GM04504 (cell line): ENCODE data around the gene MRGPRD.

Experiments
- DNase-seq: peaks from one replicate; pipeline ENCODE4 v3.0.0-alpha.2; 2012; ENCODE audit warnings: low read depth

The MRGPRD gene

GRCh38 chr11:68980776-68981065 lies at the start of gene MRGPRD:
MRGPRD (minus strand) TSS chr11:68980986; CDS start chr11:68980986, 0 bp downstream.
- no peak for DNase-seq

- DNase-seq: no peak
Measured at GRCh38 chr11:69030301-69030700, 49.5 kb upstream of the MRGPRD start.

- no peak for DNase-seq
Measured at GRCh38 chr11:69027704-69028372, 47.1 kb upstream of the MRGPRD start.

- no peak for DNase-seq
Measured at GRCh38 chr11:69024509-69024908, 43.7 kb upstream of the MRGPRD start.

GRCh38 chr11:69022260-69022659 lies 41.5 kb upstream of the MRGPRD start:
- DNase-seq: no peak

- peak; percentile 74 for DNase-seq
Measured at GRCh38 chr11:69018924-69019323, 38.1 kb upstream of the MRGPRD start.

GRCh38 chr11:69017951-69018350 lies 37.2 kb upstream of the MRGPRD start:
- no peak for DNase-seq

DNA sequence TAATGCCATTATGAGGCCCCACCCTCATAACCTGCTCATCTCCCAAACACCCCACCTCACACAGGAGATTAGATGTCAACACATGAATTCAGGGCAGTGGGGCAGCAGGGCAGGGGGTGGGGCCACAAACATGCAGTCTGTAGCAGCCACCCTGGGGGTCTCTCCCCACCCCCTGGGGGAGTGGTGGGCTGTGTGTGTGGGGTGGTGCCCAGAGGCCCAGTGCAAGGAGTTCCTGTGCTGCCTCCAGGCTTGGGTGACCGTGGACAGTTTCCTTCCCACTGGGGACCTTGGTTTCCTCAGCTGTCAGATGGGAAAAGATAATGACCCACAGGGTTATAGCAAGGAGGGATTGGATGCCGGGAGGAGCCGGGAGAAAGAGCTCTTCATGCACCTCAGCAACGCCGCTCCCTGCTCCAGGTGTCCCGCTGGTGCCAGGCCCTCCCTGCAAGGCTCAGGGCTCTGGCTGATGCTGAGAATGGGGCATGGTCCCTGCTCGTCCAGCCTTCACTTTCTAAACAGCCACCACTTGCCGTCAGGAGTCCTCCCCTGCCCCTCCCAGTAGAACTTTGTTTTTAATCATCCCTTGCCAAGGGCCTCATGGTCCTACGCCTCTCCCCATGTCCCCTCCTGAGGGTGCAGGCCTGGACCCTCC lies 34.2 kb upstream of the MRGPRD start:
- no peak for DNase-seq

DNA sequence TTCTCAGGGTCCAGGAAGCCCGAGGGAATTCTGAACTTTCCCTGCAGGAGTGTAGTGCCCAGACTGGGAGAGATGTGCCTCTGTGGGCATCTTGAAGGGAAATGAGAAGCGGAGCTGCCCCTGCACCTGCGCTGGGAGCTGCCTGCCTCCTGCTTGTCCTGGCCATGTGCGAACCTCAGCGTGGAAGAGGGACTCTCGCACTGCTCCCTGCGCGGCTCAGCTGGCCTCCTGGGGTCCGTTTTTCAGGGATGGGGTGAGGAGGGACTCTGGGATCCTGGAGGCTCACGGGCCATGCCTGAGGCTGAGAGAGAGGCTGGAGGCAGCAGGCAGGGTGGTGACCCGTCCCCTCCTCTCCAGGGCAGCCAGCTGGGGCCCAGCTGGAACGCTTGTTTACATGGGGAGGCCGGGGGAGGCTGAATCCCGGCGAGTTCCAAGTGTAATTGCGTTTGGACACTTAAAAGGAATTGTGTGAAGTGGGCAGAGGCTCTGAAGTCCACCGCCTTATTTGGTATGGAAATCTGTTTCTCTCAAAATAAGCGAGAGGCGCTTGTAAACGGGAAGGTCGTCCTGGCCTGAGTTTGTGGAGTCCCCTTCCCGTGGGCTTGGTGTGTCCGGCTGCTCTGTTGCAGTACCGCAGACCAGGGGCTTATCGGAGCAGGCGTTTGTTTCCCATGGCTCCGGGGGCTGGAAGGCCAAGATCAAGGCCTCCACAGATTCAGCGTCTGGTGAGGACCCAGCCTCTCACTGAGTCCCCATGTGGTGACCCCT lies 33.5 kb upstream of the MRGPRD start:
- no peak for DNase-seq

- DNase-seq: peak; percentile 83
Measured at GRCh38 chr11:69013009-69013951, 32.5 kb upstream of the MRGPRD start, which contains the start of gene MRGPRF. MRGPRF (minus strand) TSS chr11:69013246; CDS start chr11:69009901, 3,345 bp downstream.

DNA sequence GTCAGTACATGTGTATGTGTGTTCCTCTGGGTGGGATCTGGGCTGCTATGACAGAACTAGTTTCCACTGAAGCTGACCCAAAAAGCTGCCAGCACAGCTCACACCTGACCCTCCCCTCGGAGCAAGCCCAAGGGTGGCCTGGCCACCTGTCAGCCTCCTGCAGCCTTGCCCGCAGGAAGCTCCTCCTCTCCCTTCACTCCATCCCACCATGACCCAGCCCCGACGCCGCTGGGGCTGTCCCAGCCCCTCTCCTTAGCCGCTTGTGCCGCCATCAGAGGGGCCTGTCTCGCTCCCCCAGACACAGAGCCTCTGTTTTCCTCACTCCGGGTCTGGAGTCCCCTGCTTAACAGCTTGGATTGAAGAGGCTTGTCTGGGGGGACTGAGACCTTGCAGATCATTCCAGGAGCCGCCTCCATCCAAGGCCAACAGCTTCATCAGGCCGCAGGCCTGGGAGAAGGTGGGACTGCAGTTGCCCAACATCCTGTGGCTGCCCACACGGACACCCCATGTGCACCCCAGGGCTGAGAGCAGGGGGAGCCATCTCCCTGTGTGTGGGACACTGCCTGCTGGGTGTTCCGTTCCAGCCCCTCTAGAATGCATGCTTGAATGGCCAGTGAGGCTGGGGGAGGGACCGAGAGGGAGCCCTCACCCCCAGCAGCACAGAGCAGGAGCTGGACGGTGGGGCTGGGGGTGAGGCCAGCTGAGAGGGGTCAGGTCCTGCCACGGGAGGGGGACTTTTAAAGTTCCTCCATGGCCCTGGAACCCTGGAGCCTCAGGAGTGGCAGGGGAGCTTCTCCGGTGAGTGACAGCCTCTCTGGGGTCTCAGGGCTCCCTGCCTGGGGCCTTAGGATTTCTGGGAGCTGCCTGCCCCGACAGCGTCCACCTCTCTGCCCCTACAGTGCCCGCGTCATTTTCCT lies 31.6 kb upstream of the MRGPRD start:
- DNase-seq: peak; percentile 40

DNA sequence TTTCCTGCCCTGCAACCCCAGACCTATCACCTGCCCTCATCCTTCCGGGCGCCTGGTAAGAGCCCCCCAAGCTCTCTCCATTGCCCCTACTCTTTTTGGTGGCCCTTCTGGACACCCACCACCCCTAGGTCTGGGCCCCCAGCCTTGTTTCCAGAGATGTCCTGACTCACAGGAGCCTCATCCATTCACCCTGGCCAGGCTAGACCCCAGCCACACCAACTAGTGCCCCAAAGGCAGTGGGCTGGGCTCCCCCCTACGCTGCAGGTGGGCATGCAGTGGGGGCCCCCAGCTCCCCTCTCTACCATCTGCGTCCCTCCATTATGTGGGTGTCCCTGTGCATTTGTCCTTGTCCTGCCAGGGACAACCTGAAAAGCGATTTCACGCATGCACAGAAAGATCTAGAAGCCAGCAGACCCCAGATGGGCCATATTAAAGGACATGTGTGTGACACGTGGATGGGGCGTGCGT lies 30.9 kb upstream of the MRGPRD start:
- no peak for DNase-seq

DNA sequence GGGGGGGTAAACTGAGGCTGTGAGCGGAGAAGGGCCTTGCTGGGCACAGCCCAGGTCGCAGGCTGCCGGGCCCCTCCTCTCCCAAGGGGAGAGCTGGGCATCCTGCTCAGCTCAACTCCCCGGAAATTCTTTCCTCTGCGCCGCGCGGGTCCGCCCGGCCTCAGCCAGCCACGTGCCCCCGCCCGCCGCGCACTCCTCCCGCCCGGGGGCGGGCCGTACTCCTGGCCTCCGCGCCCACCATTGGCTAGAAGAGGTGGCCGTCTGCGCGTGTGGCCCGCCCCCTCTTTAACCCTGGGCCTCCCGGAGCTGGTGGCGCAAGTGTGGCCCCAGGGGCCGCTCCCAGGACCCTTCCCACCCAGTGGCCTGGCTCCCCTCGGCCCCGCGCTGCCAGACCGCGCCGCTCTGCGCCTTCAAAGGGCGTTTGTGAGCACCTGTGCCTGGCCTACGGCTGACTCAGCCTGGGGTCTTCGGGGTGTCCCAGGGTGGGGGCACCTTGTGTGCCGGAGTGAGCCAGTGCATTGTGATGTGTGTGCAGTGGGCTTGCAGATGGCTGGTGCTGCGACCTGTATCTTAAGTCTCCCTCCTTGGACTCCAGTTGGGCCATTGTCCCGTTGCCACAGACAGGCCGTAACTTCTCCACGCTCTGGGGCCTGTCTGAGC lies 30.3 kb upstream of the MRGPRD start:
- DNase-seq: peak; percentile 60

- DNase-seq: no peak
Measured at GRCh38 chr11:69010361-69010891, 29.6 kb upstream of the MRGPRD start.

GRCh38 chr11:69009441-69010211 lies 28.8 kb upstream of the MRGPRD start:
- DNase-seq: no peak

DNA sequence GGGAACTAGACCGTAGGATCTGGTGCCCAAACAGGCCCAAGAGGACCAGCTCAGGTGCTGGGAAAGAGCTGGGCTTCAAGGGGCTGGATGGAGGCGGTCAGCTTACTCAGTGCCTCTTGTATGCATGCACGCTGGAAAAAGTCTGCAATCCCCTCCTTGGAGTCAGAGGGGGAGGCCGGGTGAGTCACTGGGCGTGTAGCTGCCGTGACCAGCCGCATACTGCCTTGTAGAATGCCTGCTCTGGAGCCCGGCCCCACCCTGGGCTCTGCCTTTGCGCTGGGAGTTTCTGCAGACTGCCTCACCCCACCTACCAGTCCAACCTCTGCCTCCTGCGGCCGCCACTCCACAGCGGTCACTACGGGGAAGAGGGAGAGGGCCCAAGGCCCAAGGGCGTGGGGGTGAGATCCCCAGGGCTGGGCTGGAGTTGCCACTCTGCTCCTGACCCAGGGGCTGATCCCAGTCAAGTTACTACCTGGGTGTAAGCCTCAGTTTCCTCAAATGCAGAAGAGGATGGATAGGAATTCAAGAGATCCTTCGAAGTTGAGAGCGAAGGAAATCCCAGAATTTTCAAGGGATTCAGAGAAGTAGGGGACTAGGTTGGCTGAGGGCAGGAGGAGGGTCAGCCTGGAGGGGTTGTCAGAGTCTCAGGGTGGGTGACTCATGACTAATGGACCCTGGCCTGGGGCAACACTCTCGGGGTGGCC lies 28.1 kb upstream of the MRGPRD start:
- DNase-seq: peak; percentile 92

GRCh38 chr11:69007975-69008381 lies 27.2 kb upstream of the MRGPRD start:
- no peak for DNase-seq

- no peak for DNase-seq
Measured at GRCh38 chr11:69006816-69007215, 26.0 kb upstream of the MRGPRD start.
